Right atrium auricular region (tissue), 2 donors: ENCODE data around the gene DEFB113. TPM values are rescaled to one million over a fixed set of nuclear protein-coding genes. Genes with fewer than 3 reads are reported as not detected.

Experiments used
- DNase-seq: peaks from one replicate; pipeline ENCODE4 v3.0.0-alpha.2; 2019; ENCODE audit warnings: low spot score
- H3K27ac ChIP-seq, 2 donors: fragments of 200-600 bp; sonication (generic); 1 replicate in 1 of 2; 2 replicates in 1 of 2; pipeline ENCODE4 v1.5.1; 2016 to 2019
- H3K27me3 ChIP-seq, 2 donors: fragments of 200-600 bp; sonication (generic); one replicate each; pipeline versions ENCODE4 v1.5.1 to v1.6.0; 2017 to 2019
- H3K36me3 ChIP-seq: fragments of 200-600 bp; sonication (generic); one replicate; pipeline ENCODE4 v1.5.1; 2016
- H3K4me1 ChIP-seq, 2 donors: fragments of 200-600 bp; sonication (generic); one replicate each; pipeline versions ENCODE4 v1.5.1 to v1.6.0; 2017 to 2019
- H3K4me3 ChIP-seq, 2 donors: fragments of 200-600 bp; sonication (generic); 1 replicate in 1 of 2; 2 replicates in 1 of 2; pipeline ENCODE4 v1.5.1; 2017 to 2019; ENCODE audit warnings: mild to moderate bottlenecking in 1 of 2, moderate library complexity in 1 of 2
- H3K9me3 ChIP-seq, 2 donors: fragments of 200-600 bp; sonication (generic); one replicate each; pipeline ENCODE4 v1.5.1; 2019
- total RNA-seq, 2 donors: library from RNA; depleted of rRNA; stranded (reverse); fragments of >200 nt; gene quantifications; one replicate each; pipeline ENCODE4 v1.1.0, GENCODE V29; 2016
- TF ChIP-seq, protein P1 (sequence below), 2 donors: fragments of 200-600 bp; sonication (generic); IDR thresholded peaks; one replicate each; pipeline ENCODE4 v1.5.1; 2019; ENCODE audit warnings: antibody characterized with exemption in 2 of 2

The DEFB113 gene
- total RNA-seq, 2 donors from 2014 or later = not detected

DNA sequence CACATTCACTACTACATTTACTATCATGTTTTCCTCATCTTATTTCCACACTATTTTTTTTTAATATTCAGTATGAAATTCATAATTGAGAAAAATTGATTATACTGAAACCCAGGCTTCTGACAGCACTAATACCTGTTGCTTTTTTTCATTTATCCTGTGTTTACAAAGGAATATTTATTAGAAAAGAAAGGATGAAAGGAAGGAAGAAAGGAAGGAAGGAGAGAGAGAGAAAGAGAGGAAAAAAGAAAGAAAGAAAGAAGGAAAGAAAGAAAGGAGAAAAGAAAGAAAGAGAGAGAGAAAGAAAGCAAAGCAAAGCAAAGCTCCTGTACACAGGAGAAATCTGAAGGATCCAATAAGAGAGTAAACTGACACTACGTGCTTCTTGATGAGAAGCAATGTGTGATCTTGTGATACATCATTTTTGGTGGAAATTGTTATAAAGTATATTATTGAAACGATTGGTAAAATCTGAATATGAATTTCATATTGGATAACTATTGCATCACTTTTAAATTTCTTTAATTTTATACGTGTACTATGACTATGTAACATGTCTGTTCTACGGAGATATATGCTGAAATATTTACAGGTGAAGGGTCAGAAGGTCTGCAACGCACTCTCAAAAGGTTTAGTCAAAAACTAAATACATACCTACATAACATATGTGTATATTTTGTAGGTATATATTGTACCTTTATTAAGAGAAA is 49.3 kb downstream of the DEFB113 start:
- TF ChIP-seq, protein P1, sequence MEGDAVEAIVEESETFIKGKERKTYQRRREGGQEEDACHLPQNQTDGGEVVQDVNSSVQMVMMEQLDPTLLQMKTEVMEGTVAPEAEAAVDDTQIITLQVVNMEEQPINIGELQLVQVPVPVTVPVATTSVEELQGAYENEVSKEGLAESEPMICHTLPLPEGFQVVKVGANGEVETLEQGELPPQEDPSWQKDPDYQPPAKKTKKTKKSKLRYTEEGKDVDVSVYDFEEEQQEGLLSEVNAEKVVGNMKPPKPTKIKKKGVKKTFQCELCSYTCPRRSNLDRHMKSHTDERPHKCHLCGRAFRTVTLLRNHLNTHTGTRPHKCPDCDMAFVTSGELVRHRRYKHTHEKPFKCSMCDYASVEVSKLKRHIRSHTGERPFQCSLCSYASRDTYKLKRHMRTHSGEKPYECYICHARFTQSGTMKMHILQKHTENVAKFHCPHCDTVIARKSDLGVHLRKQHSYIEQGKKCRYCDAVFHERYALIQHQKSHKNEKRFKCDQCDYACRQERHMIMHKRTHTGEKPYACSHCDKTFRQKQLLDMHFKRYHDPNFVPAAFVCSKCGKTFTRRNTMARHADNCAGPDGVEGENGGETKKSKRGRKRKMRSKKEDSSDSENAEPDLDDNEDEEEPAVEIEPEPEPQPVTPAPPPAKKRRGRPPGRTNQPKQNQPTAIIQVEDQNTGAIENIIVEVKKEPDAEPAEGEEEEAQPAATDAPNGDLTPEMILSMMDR (IDR thresholded peaks at IDR 0.05) = no peak
- no peak overlapping the region for H3K4me3 ChIP-seq
- no peak for DNase-seq
- H3K27ac ChIP-seq = no peak overlapping the region
- no peaks in the 10 kb centered on the region for H3K27me3 ChIP-seq
- H3K36me3 ChIP-seq = no peaks in the 10 kb centered on the region
- H3K4me1 ChIP-seq = peaks cover 0 to 2% of the 10 kb centered on the region in 2 donors
- H3K9me3 ChIP-seq = no peaks in the 10 kb centered on the region

DNA sequence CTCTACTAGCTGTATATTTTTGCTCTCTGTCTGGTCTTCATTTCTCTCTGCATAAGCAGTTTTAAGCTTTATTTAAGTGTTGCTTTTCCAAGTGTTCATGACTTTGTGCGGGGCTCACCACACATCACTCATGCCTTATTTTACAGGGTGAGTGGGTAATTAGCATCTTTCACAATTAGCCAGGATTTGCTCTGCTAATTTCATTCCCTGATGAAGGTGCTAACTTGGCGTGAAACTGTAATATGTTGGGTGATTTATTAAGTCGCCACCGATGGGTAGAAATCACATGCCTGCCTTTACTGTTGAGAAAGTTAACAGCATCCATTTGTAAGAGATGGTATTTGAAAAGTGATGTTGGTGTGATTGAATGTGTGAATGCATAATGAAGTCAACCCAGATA is 50.2 kb downstream of the DEFB113 start:
- Histone ChIP-seq H3K9me3 (no peaks in the 10 kb centered on the region), H3K4me3 (no peak overlapping the region), H3K27me3 (no peaks in the 10 kb centered on the region), H3K36me3 (no peaks in the 10 kb centered on the region), H3K27ac (no peak overlapping the region), H3K4me1 (peaks cover 0 to 10% of the 10 kb centered on the region in 2 donors)
- DNase-seq = no peak
- TF ChIP-seq, protein P1 (IDR thresholded peaks at IDR 0.05) = no peak

DNA sequence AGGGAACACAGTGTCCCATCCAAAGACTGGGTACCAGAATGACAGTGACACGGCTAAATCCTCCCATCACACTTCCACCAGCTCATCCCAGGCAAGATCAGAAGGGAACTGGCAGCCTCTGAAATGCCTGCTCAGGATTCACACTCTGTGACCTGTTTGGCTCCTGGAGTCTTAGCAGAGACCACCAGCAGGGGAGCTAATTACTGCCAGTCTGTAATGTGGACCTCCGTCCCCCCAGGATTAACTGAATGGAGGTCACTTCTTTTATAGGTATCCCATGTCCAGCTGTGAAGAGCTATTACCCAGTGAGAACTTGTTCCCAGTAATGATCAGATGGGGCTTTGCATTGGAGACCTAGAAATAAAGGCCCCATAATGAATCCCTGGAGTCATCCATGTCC is 50.6 kb downstream of the DEFB113 start:
- Histone ChIP-seq H3K4me3 (no peak overlapping the region), H3K27me3 (no peaks in the 10 kb centered on the region), H3K9me3 (no peaks in the 10 kb centered on the region), H3K27ac (no peak overlapping the region), H3K4me1 (peaks cover 0 to 10% of the 10 kb centered on the region in 2 donors), H3K36me3 (no peaks in the 10 kb centered on the region)
- TF ChIP-seq, protein P1 (IDR thresholded peaks at IDR 0.05) = no peak
- no peak for DNase-seq

Other genes starting within 250 kb of the DEFB113 start
- gene CRISP3, start 225.2 kb downstream of the DEFB113 start, total RNA-seq = not detected
- not detected for gene PGK2, start 182.3 kb downstream of the DEFB113 start, total RNA-seq
- not detected for gene CRISP1, start 103.1 kb downstream of the DEFB113 start, total RNA-seq
- not detected for gene DEFB114, start 5.5 kb downstream of the DEFB113 start, total RNA-seq
- gene DEFB110, start 52.4 kb upstream of the DEFB113 start, total RNA-seq = not detected
- not detected for gene DEFB112, start 80.3 kb upstream of the DEFB113 start, total RNA-seq